ENCODE measurements around the gene GNPTG.
A peak's percentile ranks its signal among the peaks of the same experiment; 100 is the strongest.

GNPTG gene

DNA sequence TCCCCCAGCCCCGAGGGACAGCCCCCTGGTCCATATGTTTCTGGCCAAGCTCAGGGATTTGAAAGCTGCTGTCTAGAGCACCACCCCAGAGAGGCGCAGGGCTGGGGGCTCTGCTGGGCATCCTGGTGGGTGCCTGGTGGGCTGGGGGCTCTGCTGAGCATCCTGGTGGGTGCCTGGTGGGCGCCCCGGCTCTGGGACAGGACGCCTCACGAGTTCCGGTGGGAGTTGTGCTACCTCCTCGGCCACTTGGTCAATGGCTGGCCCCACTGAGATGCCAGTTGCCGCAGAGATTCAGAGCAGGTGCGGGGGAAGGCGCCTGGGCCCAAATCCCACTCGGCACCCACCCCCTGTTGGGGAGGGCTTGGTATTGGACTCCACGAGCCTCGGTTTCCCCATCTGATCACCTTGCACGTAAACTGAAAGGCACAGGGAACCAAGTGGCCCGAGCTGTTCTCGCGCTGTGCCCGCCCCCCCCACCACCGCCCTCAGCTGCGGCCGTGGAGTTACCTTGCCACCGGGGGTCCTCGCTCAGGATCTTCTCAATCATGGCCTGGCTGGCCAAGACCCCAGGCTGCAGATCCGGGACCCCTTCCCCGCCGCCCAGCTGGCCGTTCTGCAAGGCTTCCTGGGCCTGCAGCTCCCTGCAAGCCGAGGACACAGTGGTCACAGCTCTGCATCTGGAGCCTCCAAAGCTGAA lies 49.5 kb downstream of the GNPTG start:
- TF ChIP-seq Cebpa-rat (IDR thresholded peaks at IDR 0.05) = no peak
- H3K36me3 ChIP-seq = peaks cover 91% of the 10 kb centered on the region
- H4K20me1 ChIP-seq = peaks cover 67% of the 10 kb centered on the region
- no peak overlapping the region for H3K4me3 ChIP-seq
- no peak overlapping the region for H3K27ac ChIP-seq
- H3K27me3 ChIP-seq = no peaks in the 10 kb centered on the region
- no peaks in the 10 kb centered on the region for H3K9me3 ChIP-seq
- no peak overlapping the region for H3K4me2 ChIP-seq
- H3K9ac ChIP-seq = no peak overlapping the region
- H3K4me1 ChIP-seq = peaks cover 35% of the 10 kb centered on the region

DNA sequence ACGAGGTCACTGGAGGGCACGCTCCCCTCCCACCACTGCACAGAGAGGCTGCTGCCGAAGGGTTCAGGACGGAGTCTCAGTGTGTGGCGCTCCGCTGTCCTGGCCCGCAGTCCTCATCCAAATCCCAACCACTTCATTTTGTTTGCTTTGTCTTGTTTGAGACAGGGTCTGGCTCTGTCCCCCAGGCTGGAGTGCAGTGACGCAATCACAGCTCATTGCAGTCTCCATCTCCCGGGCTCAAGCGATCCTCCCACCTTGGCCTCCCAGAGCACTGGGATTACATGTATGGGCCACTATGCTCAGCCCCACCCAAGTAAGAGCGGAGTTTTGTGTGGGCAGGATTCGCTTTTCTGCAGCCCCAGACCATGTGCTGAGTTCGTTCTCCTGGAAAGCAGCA lies 50.0 kb downstream of the GNPTG start:
- peaks cover 32% of the 10 kb centered on the region for H3K4me1 ChIP-seq
- no peak overlapping the region for H3K4me2 ChIP-seq
- no peaks in the 10 kb centered on the region for H3K27me3 ChIP-seq
- no peak overlapping the region for H3K9ac ChIP-seq
- peaks cover 91% of the 10 kb centered on the region for H3K36me3 ChIP-seq
- H3K9me3 ChIP-seq = no peaks in the 10 kb centered on the region
- H3K4me3 ChIP-seq = no peak overlapping the region
- peaks cover 72% of the 10 kb centered on the region for H4K20me1 ChIP-seq
- peak; percentile 44 for TF ChIP-seq Cebpa-rat (IDR thresholded peaks at IDR 0.05)
- no peak overlapping the region for H3K27ac ChIP-seq

DNA sequence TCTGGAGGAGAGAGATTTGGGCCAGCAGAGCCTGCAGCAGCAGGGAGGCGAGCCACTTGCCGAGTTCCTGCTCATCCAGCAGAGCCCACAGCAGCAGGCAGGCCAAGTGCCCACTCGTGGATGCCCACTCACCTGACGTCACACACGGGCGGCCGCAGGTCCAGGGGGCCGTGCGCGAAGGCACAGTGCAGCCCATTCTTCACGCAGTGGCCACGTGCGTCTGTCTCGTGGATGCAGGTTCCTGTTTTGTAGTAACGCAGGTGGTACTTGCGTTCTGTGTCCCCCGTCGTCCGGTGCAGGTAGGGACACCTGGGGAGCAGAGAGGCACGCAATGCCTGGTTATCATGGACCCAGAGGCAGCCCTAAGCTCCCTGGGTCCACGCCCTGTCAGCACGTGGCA lies 51.3 kb downstream of the GNPTG start:
- Histone ChIP-seq H3K27me3 (no peaks in the 10 kb centered on the region), H3K4me2 (no peak overlapping the region), H3K27ac (no peak overlapping the region), H3K9me3 (no peaks in the 10 kb centered on the region), H3K4me1 (peaks cover 39% of the 10 kb centered on the region), H4K20me1 (peaks cover 85% of the 10 kb centered on the region), H3K9ac (no peak overlapping the region), H3K36me3 (peaks cover 90% of the 10 kb centered on the region), H3K4me3 (no peak overlapping the region)
- no peak for TF ChIP-seq Cebpa-rat (IDR thresholded peaks at IDR 0.05)

DNA sequence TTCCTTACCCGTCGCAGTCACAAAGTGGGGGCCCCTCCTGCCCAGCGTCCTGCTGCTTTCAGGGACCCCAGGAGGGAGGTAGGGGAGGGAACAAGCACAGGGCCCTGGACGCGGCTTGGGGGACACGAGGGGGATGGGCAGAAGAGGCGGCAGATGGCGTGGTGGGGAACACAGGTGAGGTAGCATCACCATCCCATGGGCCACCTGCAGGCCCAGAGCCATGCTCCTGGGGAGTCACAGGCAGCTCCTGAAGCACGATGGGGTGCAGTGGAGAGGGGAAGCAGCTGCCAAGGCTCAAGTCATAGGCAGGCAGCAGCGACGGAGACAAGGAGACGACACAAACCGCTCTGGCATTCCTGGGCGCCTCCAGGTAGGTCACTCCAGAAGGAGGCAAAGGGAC lies 52.0 kb downstream of the GNPTG start:
- Histone ChIP-seq H3K27ac (no peak overlapping the region), H4K20me1 (peaks cover 85% of the 10 kb centered on the region), H3K9ac (no peak overlapping the region), H3K36me3 (peaks cover 83% of the 10 kb centered on the region), H3K9me3 (no peaks in the 10 kb centered on the region), H3K27me3 (no peaks in the 10 kb centered on the region), H3K4me2 (no peak overlapping the region), H3K4me3 (no peak overlapping the region), H3K4me1 (peaks cover 39% of the 10 kb centered on the region)
- TF ChIP-seq Cebpa-rat (IDR thresholded peaks at IDR 0.05) = no peak

DNA sequence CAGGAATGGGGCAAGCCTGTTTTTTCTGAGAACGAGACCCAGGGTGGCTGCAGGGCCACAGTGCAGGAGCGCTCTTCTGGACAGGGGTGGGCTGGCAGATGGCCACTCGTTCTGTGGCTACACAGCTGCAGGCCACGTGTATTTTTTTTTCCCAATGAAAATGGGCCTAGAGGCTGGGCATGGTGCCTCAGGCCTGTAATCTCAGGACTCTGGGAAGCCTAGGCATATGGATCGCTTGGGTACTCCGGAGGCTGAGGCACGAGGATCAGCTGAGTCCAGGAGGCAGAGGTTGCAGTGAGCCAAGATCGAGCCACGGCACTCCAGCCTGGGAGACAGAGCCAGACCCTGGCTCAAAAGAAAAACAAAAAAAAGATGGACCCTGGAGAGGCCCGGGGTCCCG lies 56.0 kb downstream of the GNPTG start:
- H3K4me1 ChIP-seq = peaks cover 58% of the 10 kb centered on the region
- peak overlapping the region; percentile 49; the same call in 1 of the 2 replicates for H3K27ac ChIP-seq
- no peaks in the 10 kb centered on the region for H3K9me3 ChIP-seq
- H3K4me2 ChIP-seq = peak overlapping the region; percentile 99
- H3K9ac ChIP-seq = peak overlapping the region; percentile 65; the same call in 1 of the 2 replicates
- no peak for TF ChIP-seq Cebpa-rat (IDR thresholded peaks at IDR 0.05)
- peaks cover 94% of the 10 kb centered on the region for H4K20me1 ChIP-seq
- no peaks in the 10 kb centered on the region for H3K27me3 ChIP-seq
- peak overlapping the region; percentile 76 for H3K4me3 ChIP-seq
- peaks cover 67% of the 10 kb centered on the region for H3K36me3 ChIP-seq

DNA sequence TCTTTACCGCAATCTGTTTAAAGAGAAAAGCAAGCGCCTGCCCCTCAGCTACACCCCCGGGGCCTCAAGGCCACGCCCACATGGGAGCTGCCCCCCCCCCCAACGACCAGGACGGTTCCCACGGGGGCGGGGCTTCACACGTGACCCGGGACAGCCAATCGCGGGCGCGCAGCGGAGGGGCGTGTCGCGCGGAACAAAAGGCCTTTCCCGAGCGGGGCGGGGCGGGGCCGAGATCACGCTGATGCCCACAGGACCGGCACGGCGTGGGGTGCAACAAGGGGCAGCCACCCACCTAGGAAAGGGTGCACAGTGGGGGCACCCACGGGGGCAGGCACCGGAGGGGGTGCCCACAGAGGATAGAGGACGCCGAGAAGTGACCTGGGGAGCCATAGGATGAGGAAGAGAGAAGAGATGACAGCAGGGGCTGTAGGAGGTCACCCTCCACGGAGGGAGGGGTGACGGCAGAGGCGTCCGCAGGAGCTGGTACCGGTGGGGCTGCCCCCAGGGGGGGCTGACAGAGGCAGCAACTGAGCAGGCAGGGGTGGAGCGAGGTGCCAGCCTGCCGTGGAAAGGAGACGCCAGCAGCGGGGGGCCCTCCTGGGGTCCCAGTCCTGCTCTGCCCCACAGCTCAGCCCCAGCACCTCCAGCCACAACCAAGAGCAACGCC lies 56.6 kb downstream of the GNPTG start:
- Histone ChIP-seq H4K20me1 (peaks cover 94% of the 10 kb centered on the region), H3K36me3 (peaks cover 64% of the 10 kb centered on the region), H3K4me2 (peak overlapping the region; percentile 99), H3K9ac (peak overlapping the region; percentile 79), H3K9me3 (no peaks in the 10 kb centered on the region), H3K27me3 (no peaks in the 10 kb centered on the region), H3K27ac (peak overlapping the region; percentile 80), H3K4me3 (peak overlapping the region; percentile 76), H3K4me1 (peaks cover 63% of the 10 kb centered on the region)
- TF ChIP-seq Cebpa-rat (IDR thresholded peaks at IDR 0.05) = no peak

DNA sequence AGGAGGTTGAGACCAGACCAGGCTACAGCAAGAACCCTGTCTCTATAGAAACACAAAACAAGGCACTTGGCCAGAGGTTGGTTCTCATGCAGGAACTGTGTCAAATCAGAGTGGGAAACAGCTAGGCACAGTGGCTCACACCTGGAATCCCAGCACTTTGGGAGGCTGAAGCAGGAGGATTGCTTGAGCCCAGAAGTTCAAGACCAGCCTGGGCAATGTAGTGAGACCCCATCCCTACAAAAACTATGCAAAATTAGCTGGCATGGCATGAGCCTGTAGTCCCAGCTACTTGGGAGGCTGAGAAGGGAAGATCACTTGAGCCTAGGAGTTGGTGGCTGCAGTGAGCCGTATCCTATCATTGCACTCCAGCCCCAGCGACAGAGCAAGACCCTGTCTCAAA lies 61.1 kb downstream of the GNPTG start:
- Histone ChIP-seq H3K9ac (0 out of 2 replicates have a peak overlapping the region, but pooled peaks have one; percentile 53), H3K4me1 (peaks cover 62% of the 10 kb centered on the region), H3K36me3 (peaks cover 32% of the 10 kb centered on the region), H4K20me1 (peaks cover 61% of the 10 kb centered on the region), H3K4me3 (no peak overlapping the region), H3K9me3 (no peaks in the 10 kb centered on the region), H3K27me3 (no peaks in the 10 kb centered on the region), H3K4me2 (peak overlapping the region; percentile 96), H3K27ac (no peak overlapping the region)
- no peak for TF ChIP-seq Cebpa-rat (IDR thresholded peaks at IDR 0.05)

All from BLaER1 (cell line).